GM18498 (cell line): ENCODE data around the gene CYP4F22.
"Not testable (repeated sequence)": the region's sequence is repeated elsewhere in the genome, so short reads cannot be mapped to it uniquely, and the experiment has no call there.

ENCODE experiments used
- ATAC-seq: cut with Tn5 transposase; IDR thresholded peaks from one replicate; pipeline ENCODE4 v1.9.1; 2021; ENCODE audit warnings: mild to moderate bottlenecking, moderate library complexity; ENCODE audit not compliant: unreplicated experiment

CYP4F22 gene

DNA sequence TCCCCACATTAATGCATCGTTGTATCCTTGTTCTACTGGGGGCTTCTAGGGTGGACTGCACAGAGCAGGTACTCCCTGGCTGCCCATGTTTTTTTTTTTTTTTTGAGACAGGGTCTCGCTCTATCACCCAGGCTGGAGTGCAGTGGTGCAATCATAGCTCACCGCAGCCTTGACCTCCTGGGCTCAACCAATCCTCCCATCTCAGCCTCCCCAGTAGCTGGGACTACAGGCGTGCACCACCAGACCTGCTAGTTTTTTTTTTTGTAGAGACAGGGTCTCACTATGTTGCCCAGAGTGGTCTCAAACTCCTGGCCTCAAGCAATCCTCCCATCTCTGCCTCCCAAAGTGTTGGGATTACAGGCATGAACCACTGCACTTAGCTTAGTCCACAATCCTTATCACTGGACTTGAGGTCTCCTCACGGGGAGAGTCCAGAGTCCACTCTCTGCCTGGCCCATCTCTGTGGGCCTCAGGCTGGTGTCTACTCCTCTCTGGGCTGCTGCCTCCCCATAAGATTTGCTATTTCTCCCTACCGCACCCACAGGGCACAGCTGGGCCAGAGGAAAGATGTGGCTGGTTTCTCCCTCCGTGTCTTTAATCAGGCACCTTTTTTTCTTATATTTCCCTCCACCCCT is 56.3 kb downstream of the CYP4F22 start:
- ATAC-seq, result no peak

- ATAC-seq, result no peak
Observed at GRCh38 chr19:15570420-15570819, 62.1 kb downstream of the CYP4F22 start.

DNA sequence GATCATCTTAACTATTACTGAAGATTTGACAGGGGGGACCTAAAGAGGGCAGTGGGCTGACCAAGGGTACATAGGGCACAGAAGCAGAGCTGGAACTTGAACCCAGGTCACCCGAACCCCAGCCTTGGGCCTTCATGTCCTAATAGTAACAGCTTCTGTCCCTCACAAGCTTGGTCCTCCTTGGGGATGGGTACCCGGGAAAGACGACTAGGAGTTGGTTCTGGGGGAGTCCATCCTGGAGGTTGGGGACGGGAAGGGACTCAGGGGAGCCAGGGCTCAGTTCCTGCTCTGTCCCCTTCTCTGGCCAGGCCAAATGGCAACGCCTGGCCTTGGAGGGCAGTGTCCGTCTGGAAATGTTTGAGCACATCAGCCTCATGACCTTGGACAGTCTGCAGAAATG is 67.1 kb downstream of the CYP4F22 start:
- no peak for ATAC-seq

DNA sequence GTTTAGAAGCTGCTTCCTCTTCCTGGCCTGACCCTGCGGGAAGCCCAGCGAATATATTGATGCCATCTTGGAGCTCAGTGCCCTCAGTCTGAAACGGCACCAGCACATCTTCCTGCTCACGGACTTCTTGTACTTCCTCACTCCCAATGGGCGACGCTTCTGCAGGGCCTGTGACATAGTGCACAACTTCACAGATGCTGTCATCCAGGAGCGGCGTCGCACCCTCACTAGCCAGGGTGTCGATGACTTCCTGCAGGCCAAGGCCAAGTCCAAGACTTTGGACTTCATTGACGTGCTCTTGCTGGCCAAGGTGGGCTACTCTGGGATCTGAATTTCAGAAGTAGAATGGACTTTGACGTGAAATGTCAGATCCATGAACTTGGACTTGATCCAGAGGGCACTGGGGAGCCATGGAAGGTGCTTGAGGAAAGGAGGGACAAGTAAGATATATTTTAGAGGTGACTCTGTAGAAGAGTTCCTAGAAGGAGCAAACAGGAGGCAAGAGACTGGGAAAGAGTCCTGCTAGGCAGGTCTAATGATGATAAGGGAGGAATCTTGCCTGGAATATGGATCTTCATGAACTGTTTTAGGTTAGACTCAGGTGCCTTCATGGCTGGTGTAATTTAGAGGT is 68.3 kb downstream of the CYP4F22 start:
- ATAC-seq, result no peak

DNA sequence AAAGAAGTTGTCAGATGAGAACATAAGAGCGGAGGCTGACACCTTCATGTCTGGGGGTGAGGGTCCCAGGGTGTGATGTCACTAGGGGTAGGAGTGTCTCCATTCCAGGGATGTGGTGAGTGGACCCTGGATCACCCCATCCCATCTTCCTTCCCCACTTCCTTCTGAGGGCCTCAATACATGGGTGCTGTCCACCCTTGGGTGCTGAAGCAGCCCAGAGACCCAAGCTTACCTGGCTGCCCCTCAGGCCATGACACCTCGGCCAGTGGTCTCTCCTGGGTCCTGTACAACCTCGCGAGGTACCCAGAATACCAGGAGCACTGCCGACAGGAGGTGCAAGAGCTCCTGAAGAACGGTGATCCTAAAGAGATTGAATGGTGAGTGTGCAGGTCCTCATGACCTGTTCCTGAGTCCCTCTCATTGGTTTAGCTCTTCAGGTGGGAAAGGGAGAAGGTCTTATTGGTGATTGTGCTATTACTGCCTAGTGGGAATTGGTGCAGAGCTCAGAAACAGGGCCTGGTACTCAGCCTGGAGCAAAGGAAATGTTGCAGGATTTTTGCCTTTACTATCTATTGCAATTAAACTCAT is 69.0 kb downstream of the CYP4F22 start:
- no peak for ATAC-seq

DNA sequence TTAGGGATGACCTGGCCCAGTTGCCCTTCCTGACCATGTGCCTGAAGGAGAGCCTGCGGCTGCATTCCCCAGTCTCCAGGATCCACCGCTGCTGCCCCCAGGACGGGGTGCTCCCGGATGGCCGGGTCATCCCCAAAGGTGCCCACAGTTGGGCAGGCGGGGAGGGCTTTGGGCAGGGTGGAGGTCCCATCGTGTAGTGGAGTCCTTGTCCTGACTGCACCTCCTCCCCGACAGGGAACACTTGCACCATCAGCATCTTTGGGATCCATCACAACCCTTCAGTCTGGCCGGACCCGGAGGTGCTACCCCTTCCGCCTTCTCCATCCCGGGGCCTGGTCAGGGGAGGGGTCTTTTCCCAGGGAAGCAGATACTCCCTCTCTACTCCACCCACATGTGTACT is 75.0 kb downstream of the CYP4F22 start:
- no peak for ATAC-seq

- no peak for ATAC-seq
Observed at GRCh38 chr19:15584095-15584494, 75.8 kb downstream of the CYP4F22 start.

DNA sequence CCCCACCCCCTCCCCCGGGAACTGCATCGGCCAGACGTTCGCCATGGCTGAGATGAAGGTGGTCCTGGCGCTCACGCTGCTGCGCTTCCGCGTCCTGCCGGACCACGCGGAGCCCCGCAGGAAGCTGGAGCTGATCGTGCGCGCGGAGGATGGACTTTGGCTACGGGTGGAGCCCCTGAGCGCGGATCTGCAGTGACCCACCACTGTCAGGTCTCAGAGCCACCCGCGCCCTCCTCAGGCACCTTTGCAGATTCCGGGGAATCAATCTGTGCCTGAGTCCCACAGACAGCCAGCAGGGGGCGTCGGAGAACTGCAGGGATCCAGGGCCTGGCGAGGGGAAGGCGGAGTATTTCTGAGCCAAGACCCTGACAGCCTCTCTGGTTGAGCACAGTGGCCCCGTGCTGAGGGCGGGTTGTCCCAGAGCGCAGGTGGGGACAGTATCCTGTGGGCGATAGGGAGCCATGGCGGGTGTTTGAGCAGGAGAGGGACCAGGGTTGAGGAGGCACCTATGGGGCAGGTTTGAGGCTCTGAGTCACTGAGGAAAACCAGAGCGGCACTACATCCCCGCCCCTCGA is 76.3 kb downstream of the CYP4F22 start:
- no peak for ATAC-seq

GRCh38 chr19:15587663-15588062 is 79.3 kb downstream of the CYP4F22 start:
- no peak for ATAC-seq

DNA sequence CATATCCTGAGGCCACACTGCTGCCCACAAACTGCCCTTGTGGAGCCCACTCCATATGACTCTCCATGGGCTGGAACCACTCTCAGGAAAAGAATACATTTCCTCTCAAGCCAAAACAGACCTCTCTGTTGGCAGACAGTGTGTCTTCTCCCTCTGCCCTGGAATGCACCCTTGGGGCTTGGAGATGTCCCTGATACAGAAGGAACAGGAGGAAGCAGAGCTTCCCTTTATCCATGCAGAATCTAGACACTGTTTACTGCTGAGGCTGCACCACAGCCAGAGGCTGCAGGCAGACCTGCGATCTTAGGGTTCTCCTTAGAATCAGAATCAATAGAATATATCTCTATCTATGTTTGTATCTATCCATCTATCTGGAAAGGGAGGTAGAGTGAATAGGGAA is 79.9 kb downstream of the CYP4F22 start:
- ATAC-seq, result no peak

- no peak for ATAC-seq
Observed at GRCh38 chr19:15589760-15590451, 81.6 kb downstream of the CYP4F22 start.

- no peak for ATAC-seq
Observed at GRCh38 chr19:15591796-15592195, 83.5 kb downstream of the CYP4F22 start.

DNA sequence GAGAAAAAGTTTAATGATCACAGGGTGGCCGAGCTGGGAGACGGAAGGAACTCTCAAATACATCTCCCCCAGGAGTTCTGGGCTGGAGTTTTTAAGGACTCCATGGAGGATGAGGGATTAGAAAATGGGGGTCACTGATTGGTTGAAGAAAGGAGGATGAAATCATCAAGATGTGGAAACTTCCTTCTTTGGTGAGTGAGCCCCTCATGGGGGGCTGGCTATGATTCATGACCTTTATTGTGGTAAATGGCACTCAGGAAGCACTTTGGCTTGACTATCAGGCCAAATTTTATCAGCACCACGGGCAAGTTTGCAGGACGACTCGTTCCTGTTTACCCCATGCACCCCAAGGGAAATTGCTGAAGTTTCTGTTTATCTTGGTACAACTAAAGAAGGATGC is 84.2 kb downstream of the CYP4F22 start:
- not testable (repeated sequence) for ATAC-seq

GRCh38 chr19:15593766-15594165 is 85.4 kb downstream of the CYP4F22 start:
- ATAC-seq, result not testable (repeated sequence)

- no peak for ATAC-seq
Observed at GRCh38 chr19:15595069-15595468, 86.7 kb downstream of the CYP4F22 start.
